C1 segment of cervical spinal cord (tissue), 14 donors: ENCODE results near the gene OAS2.
A peak's percentile ranks its signal among the peaks of the same experiment; 100 is the strongest.

Experiments used
- DNase-seq, 14 donors: peaks; one replicate each; lab custom pipeline; 2025; lab: John Stamatoyannopoulos, UW

Gene OAS2

GRCh38 chr12:113016796-113017195, 38.5 kb downstream of the OAS2 start:
- no peak for DNase-seq

DNA sequence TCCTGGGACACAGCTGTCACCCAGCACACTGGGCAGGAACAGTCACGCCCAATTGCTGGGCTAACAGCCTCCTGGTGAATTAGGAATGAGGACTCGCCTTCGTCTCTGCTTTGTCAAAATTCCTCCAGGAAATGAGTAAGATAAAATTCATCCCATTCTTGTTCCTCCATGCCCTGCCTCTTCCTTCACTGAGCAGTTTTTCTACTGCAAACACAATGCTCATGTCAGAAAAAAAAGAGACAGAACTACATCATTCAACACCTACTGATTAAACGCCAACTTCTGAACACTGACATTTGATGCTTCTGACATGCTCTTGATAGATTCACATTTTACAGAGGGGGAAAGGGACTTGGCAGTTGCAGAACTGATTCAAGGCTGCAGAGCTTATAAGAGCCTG, 40.7 kb downstream of the OAS2 start:
- no peak for DNase-seq

- no peak for DNase-seq
These were observed 43.2 kb downstream of the OAS2 start for GRCh38 chr12:113021500-113021899.

- DNase-seq = no peak
These were observed 44.4 kb downstream of the OAS2 start for GRCh38 chr12:113022563-113023297.

DNA sequence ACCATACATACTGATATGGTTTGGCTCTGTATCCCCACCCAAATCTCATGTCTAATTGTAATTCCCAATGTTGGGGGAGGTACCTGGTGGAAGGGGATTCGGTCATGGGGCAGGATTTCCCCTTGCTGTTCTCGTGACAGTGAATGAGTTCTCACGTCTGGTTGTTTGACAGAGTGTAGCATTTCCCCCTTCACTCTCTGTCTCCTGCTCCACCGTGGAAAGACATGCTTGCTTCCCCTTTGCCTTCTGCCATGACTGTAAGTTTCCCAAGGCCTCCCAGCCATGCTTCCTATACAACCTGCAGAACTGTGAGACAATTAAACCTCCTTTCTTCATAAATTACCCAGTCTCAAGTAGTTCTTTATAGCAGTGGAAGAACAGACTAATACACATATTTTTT, 49.4 kb downstream of the OAS2 start:
- DNase-seq = no peak

DNA sequence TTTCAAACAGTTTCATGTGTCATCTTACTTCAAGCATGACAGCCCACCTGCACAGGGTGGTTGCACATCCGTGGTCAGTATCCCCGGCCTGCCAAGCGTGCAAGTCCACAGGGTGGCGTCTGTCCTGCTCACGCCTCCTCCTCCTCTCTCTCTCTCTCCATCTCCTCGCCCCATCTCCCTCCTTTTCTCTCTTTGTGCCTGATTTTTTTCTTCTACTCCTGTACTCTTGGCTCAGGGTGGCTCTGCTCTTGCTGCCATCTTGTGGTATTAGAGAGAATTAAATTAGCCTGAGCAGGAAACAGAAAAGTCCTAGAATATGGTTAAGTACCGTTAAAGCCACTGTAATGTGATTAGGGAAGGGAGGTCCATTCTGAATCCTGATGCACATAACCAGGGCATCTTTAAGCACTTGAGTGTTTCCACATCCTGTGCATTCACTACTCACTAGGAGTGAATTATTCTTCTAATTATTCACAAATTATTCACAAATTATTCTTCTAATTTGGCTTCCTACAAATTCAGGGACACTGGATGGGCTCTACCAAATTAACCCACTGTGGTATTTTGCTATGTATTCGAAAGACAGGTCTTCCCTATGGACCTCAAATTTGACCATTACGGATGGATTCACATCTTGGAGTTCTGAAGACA, 52.7 kb downstream of the OAS2 start:
- peak in 7 of 14 donors; percentile 2 to 81 (median 9) for DNase-seq

- no peak for DNase-seq
These were observed 61.7 kb downstream of the OAS2 start for GRCh38 chr12:113039911-113040445.

- peak in 1 of 14 donors; percentile 42 for DNase-seq
These were observed 62.4 kb downstream of the OAS2 start for GRCh38 chr12:113040722-113041171.

GRCh38 chr12:113041560-113041959, 63.2 kb downstream of the OAS2 start:
- no peak for DNase-seq

- DNase-seq = no peak
These were observed 64.9 kb downstream of the OAS2 start for GRCh38 chr12:113043240-113043639.

DNA sequence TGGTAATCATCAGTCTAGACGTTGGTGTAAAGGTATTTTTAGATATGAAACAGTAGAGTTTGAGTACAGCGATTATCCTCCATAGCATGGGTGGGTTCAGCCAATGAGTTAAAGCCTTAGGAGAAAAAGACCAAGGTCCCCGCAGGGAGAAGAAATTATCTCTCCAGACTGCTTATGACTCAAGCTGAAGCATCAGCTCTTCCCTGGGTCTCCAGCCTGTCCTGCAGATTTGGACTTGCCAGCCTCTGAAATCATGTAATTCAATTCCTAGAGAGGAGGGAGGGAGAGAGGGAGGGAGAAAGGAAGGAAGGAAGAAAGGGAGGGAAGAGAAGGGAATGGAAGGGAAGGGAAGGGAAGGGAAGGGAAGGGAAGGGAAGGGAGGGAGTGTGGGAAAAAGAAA, 66.2 kb downstream of the OAS2 start:
- no peak for DNase-seq

- peak in 5 of 14 donors; percentile 13 to 40 (median 37) for DNase-seq
These were observed 70.4 kb downstream of the OAS2 start for GRCh38 chr12:113048716-113049127.

- DNase-seq = no peak
These were observed 71.8 kb downstream of the OAS2 start for GRCh38 chr12:113049976-113050742.

GRCh38 chr12:113050795-113051194, 72.5 kb downstream of the OAS2 start:
- DNase-seq = no peak

- DNase-seq = no peak
These were observed 73.4 kb downstream of the OAS2 start for GRCh38 chr12:113051759-113052158.

DNA sequence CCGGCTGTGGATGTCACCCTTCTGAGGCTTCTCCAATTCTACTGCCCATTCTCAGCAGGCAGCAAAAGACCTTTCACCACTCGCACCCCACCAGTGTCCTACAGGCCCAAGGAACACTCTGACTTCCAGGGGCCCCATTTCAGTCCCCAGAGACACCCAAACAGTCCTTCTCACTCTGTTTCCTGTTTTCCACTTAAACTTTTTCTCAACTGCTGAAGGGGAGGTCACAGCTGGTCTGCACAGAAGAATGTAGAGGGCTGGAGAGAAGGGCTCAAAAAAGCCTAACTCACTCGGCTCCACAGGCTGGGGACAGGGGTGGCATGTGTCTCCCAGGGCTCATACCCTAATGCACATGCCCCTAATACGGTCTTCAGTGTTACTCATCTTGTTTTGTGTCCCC, 74.0 kb downstream of the OAS2 start:
- no peak for DNase-seq

DNA sequence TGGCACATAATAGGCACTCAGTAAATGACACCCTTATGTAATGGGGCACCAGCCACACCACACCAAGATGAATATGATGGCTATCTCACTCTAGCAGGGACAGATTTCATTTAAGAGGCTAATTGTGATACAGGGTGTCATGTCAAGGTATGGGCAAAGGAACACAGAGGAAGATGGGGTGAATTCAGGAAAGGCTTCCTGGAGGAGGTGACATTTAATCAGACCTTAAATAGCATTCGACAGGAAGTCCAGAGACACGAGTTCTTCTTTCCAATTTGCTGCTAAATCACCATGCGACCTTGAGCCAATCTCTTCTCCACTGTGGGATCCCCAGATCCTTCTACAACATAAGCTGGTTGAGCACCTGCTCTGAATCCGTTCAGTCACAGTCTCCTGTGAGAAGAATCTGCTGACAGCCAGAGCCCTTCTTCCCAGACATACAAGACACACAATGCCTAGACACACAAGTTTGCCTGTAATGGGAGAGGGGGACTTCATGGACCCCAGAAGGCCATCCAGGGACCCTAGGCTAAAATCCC, 76.7 kb downstream of the OAS2 start:
- no peak for DNase-seq

GRCh38 chr12:113055594-113056380, 77.5 kb downstream of the OAS2 start:
- DNase-seq = peak in 1 of 14 donors; percentile 30

- no peak for DNase-seq
These were observed 78.0 kb downstream of the OAS2 start for GRCh38 chr12:113056381-113056630.

DNA sequence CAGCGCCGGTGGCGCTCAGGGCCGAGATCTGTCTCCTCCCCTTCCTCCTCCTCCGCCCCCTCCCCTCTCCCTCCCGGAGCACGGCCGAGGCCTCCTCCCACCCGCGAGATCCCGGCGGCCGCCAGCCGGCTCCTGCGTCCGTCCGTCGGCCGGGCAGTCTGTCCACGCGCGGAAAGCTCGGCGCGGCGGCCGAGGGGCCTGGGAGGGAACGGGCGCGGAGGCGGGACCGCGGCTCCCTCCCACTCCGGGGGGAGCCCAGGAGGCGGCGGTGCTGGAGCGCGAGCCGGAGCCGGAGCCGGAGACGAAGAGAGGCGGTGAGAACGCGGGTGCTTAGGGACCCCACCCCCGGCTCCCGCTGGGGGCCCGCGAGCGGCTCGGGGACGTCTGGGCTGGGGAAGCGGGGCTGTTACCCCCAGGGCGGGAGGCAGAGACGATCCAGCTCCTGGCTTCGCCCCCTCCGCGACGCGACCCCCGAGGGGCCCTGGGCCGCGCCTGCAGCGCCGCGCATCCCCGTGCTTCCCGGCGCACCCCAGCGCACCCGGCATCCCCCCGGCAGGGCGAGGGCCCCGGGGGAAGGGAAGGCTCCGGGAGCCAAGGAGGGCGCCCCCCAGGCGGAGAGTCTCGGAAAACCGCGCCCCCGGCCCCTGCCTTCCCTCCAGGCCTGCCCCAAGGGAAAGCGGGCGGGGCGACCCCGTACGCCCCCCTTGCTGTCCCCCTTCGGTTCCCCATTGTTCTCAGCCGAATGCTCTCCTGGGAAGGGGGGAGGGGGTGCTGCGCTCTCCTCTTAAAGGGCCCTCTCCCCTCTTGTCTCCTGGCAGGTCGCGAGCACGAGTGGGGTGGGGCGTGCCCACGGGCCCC, 78.5 kb downstream of the OAS2 start, which contains the start of gene DTX1:
Gene DTX1, plus strand, starts transcription at position 100 of the 858 bp plus-strand sequence. CDS start 1,463 bp downstream, outside the sequence.
- peak in 3 of 14 donors; percentile 8 to 68 (median 22) for DNase-seq
